Stimulated activated CD4-positive, alpha-beta T cell treated with anti-CD3 and anti-CD28 coated beads, TNF-alpha, amount 100 ng/mL, for 4 hours (primary cell): ENCODE results near the gene SLC25A34.

Source experiments
- DNase-seq, 3 experiments: peaks; one replicate each; pipeline ENCODE4 v3.0.0-alpha.2; 2020; ENCODE audit warnings: low read depth in 3 of 3

The SLC25A34 gene

GRCh38 chr1:15714406-15715136 lies 21.5 kb upstream of the SLC25A34 start:
- no peak for DNase-seq

GRCh38 chr1:15717418-15718125 lies 18.5 kb upstream of the SLC25A34 start:
- DNase-seq = no peak

GRCh38 chr1:15718199-15718601 lies 17.9 kb upstream of the SLC25A34 start:
- no peak for DNase-seq

- no peak for DNase-seq
Observed at GRCh38 chr1:15719381-15720120, 16.5 kb upstream of the SLC25A34 start.

GRCh38 chr1:15720861-15721260 lies 15.2 kb upstream of the SLC25A34 start:
- DNase-seq = no peak

GRCh38 chr1:15722411-15722810 lies 13.6 kb upstream of the SLC25A34 start:
- DNase-seq = no peak

GRCh38 chr1:15722836-15723532 lies 13.1 kb upstream of the SLC25A34 start:
- no peak for DNase-seq

- DNase-seq = no peak
Observed at GRCh38 chr1:15723631-15724246, 12.3 kb upstream of the SLC25A34 start.

GRCh38 chr1:15724949-15725880 lies 10.8 kb upstream of the SLC25A34 start:
- no peak for DNase-seq

- DNase-seq = no peak
Observed at GRCh38 chr1:15726508-15726907, 9.6 kb upstream of the SLC25A34 start.

GRCh38 chr1:15727021-15727420 lies 9.0 kb upstream of the SLC25A34 start:
- no peak for DNase-seq

GRCh38 chr1:15727424-15727823 lies 8.6 kb upstream of the SLC25A34 start:
- no peak for DNase-seq

- DNase-seq = no peak
Observed at GRCh38 chr1:15727866-15728534, 8.1 kb upstream of the SLC25A34 start.

- DNase-seq = no peak
Observed at GRCh38 chr1:15728937-15729657, 7.0 kb upstream of the SLC25A34 start.

- no peak for DNase-seq
Observed at GRCh38 chr1:15730423-15730822, 5.6 kb upstream of the SLC25A34 start.

- no peak for DNase-seq
Observed at GRCh38 chr1:15730936-15731335, 5.1 kb upstream of the SLC25A34 start.

- no peak for DNase-seq
Observed at GRCh38 chr1:15731735-15732685, 4.0 kb upstream of the SLC25A34 start.

GRCh38 chr1:15732686-15733081 lies 3.4 kb upstream of the SLC25A34 start:
- DNase-seq = no peak
